Hematopoietic multipotent progenitor cell (in vitro differentiated cells): ENCODE results near the gene LZTFL1. TPM values are rescaled to one million over a fixed set of nuclear protein-coding genes. Genes with fewer than 3 reads are reported as not detected.

Source experiments
- total RNA-seq: library from RNA; depleted of rRNA; stranded (reverse); fragments of >200 nt; gene quantifications from one replicate; pipeline ENCODE4 v1.2.3, GENCODE V29; 2012

The LZTFL1 gene
- total RNA-seq, 1 donor, result 10.0 TPM

Other genes starting within 250 kb of the LZTFL1 start
- gene LIMD1, start 247.4 kb downstream of the LZTFL1 start, total RNA-seq, result 32.9 TPM
- 28.0 TPM for gene SACM1L, start 152.7 kb downstream of the LZTFL1 start, total RNA-seq
- under 0.01 TPM for gene SLC6A20, start 45.6 kb downstream of the LZTFL1 start, total RNA-seq
- gene CCR9, start 44.4 kb upstream of the LZTFL1 start, total RNA-seq, result 1.9 TPM
- gene CXCR6, start 101.3 kb upstream of the LZTFL1 start, total RNA-seq, result under 0.01 TPM
- 13.7 TPM for gene FYCO1, start 153.7 kb upstream of the LZTFL1 start, total RNA-seq
- not detected for gene XCR1, start 185.4 kb upstream of the LZTFL1 start, total RNA-seq